HepG2 (cell line): Measurements from ENCODE around the gene RPTOR. TPM values are rescaled to one million over a fixed set of nuclear protein-coding genes. Genes with fewer than 3 reads are reported as not detected.
A peak's percentile ranks its signal among the peaks of the same experiment; 100 is the strongest.

Source experiments
- ATAC-seq: fragments of 200-7000 bp; cut with Tn5 transposase; 3 replicates; pipeline ENCODE4 v1.9.1; 2020; ENCODE audit warnings: mild to moderate bottlenecking, moderate library complexity
- BruUV-seq: library from RNA; stranded (reverse); fragments of 400-500 nt; replicated peaks from 2 replicates; lab custom pipeline; 2021; lab: Mats Ljungman, UMichigan
- CTCF ChIA-PET: fragments of 300-600 bp; formaldehyde crosslinking; extraction: SDS; loops from one replicate; lab custom pipeline; 2021; ENCODE audit warnings: low total read pairs, inconsistent platforms, low intra/inter-chr PET ratio; lab: Yijun Ruan, JAX
- POLR2A ChIA-PET: fragments of 350-600 bp; sonication (Branson Sonifier 250); formaldehyde crosslinking; loops from one replicate; lab custom pipeline; 2020; ENCODE audit warnings: antibody characterized with exemption, inconsistent platforms; lab: Yijun Ruan, JAX
- DNase-seq: peaks from one replicate; pipeline ENCODE4 v3.0.0-alpha.2; 2015; ENCODE audit warnings: low spot score
- FAIRE-seq: peaks from 3 replicates; lab custom pipeline; 2011; peaks lifted over from hg19 to GRCh38; lab: Jason Lieb, UNC
- H2AFZ ChIP-seq: one replicate; pipeline ENCODE4 v1.6.1; 2011; ENCODE audit warnings: low read length, inconsistent platforms
- H3K27ac ChIP-seq: fragments of 300-600 bp; 3 replicates; pipeline ENCODE4 v1.8.0; 2011; ENCODE audit warnings: mixed run types, mild to moderate bottlenecking, mixed read lengths, low read length, inconsistent platforms; ENCODE audit not compliant: insufficient read depth; ENCODE audit errors: extremely low read length
- H3K27me3 ChIP-seq, 2 experiments: fragments of 200-600 bp in 1 of 2; 2 replicates in 1 of 2; 3 replicates in 1 of 2; pipeline versions ENCODE4 v1.6.0 to v1.8.0; 2011; ENCODE audit warnings: low read length in 2 of 2, mild to moderate bottlenecking in 2 of 2, moderate library complexity in 2 of 2, inconsistent platforms in 1 of 2; ENCODE audit not compliant: insufficient read depth in 2 of 2, control insufficient read depth in 1 of 2
- H3K36me3 ChIP-seq, 2 experiments: fragments of 200-600 bp in 1 of 2; replicated peaks in 1 of 2; 2 replicates in 1 of 2; 3 replicates in 1 of 2; pipeline versions ENCODE4 v1.5.1 to v1.8.0; 2011; ENCODE audit warnings: low read length in 2 of 2, inconsistent platforms in 1 of 2; ENCODE audit not compliant: insufficient read depth in 2 of 2, control insufficient read depth in 1 of 2
- H3K4me1 ChIP-seq: 2 replicates; pipeline ENCODE4 v1.5.1; 2012; ENCODE audit warnings: low read length, inconsistent platforms; ENCODE audit not compliant: insufficient read depth
- H3K4me2 ChIP-seq: 2 replicates; pipeline ENCODE4 v1.6.0; 2011; ENCODE audit warnings: low read depth, low read length, inconsistent platforms
- H3K4me3 ChIP-seq, 3 experiments: fragments of 200-600 bp in 1 of 3; sonication (generic), shearing (Covaris generic) in 1 of 3; replicated peaks in 1 of 3; 2 replicates each; pipeline ENCODE4 v1.5.1; 2011 to 2016; ENCODE audit warnings: low read length in 3 of 3, inconsistent platforms in 2 of 3, low read depth in 2 of 3, mild to moderate bottlenecking in 2 of 3, control low read depth in 1 of 3, mixed read lengths in 1 of 3; ENCODE audit not compliant: insufficient read depth in 1 of 3
- H3K79me2 ChIP-seq: one replicate; pipeline ENCODE4 v1.6.1; 2011; ENCODE audit warnings: low read length, inconsistent platforms; ENCODE audit not compliant: insufficient read depth
- H3K9ac ChIP-seq: 2 replicates; pipeline ENCODE4 v1.6.0; 2011; ENCODE audit warnings: mild to moderate bottlenecking, low read depth, low read length, inconsistent platforms; ENCODE audit not compliant: insufficient read depth
- H3K9me3 ChIP-seq: 2 replicates; pipeline ENCODE4 v1.5.1; 2012; ENCODE audit warnings: mild to moderate bottlenecking, low read length
- H4K20me1 ChIP-seq: 2 replicates; pipeline ENCODE4 v1.6.0; 2011; ENCODE audit warnings: inconsistent platforms, mild to moderate bottlenecking, low read length, moderate library complexity; ENCODE audit not compliant: insufficient read depth
- AHR ChIP-seq: IDR thresholded peaks from 2 replicates; pipeline ENCODE4 v1.6.1; 2018; ENCODE audit warnings: missing genetic modification reagents, missing compliant biosample characterization
- CENPBD1 ChIP-seq: sonication (generic); formaldehyde crosslinking; IDR thresholded peaks from 2 replicates; pipeline ENCODE4 v1.8.0; 2022; ENCODE audit warnings: missing genetic modification reagents, low read depth, mild to moderate bottlenecking, borderline replicate concordance
- JUND ChIP-seq: sonication (generic); formaldehyde crosslinking; IDR thresholded peaks from 2 replicates; pipeline ENCODE4 v1.8.0; 2022; ENCODE audit warnings: mild to moderate bottlenecking, missing genetic modification reagents
- RBM39 ChIP-seq: fragments of 200-400 bp; formaldehyde crosslinking; IDR thresholded peaks from one replicate; pipeline ENCODE4 v1.6.1; 2018; ENCODE audit warnings: antibody characterized with exemption, mild to moderate bottlenecking, low read depth, low read length; ENCODE audit not compliant: poor library complexity, severe bottlenecking
- REL ChIP-seq: sonication (generic); formaldehyde crosslinking; conservative IDR thresholded peaks from 2 replicates; pipeline ENCODE4 v1.8.0; 2022; ENCODE audit warnings: mild to moderate bottlenecking, missing genetic modification reagents, moderate library complexity
- RFX5 ChIP-seq: IDR thresholded peaks from 2 replicates; pipeline ENCODE4 v1.6.1; 2011; ENCODE audit warnings: low read depth, low read length, improper control_type of control experiment
- TP53 ChIP-seq: sonication (generic); formaldehyde crosslinking; conservative IDR thresholded peaks from 2 replicates; pipeline ENCODE4 v1.4.0; 2020; ENCODE audit warnings: missing genetic modification reagents
- U2AF2 ChIP-seq: fragments of 200-400 bp; formaldehyde crosslinking; IDR thresholded peaks from 2 replicates; pipeline ENCODE4 v1.6.1; 2017; ENCODE audit warnings: low read depth, mild to moderate bottlenecking, low read length
- ZBTB34 ChIP-seq: sonication (generic); formaldehyde crosslinking; IDR thresholded peaks from 2 replicates; pipeline ENCODE4 v1.8.0; 2022; ENCODE audit warnings: mild to moderate bottlenecking, missing genetic modification reagents
- ZNF20 ChIP-seq: sonication (generic); formaldehyde crosslinking; IDR thresholded peaks from 2 replicates; pipeline ENCODE4 v1.4.0; 2020; ENCODE audit warnings: mild to moderate bottlenecking, moderate library complexity, missing genetic modification reagents
- ZNF275 ChIP-seq: sonication (generic); formaldehyde crosslinking; IDR thresholded peaks from 2 replicates; pipeline ENCODE4 v1.8.0; 2022; ENCODE audit warnings: missing genetic modification reagents, mild to moderate bottlenecking, inconsistent platforms, borderline replicate concordance
- ZSCAN30 ChIP-seq: sonication (generic); formaldehyde crosslinking; IDR thresholded peaks from 2 replicates; pipeline ENCODE4 v1.5.0; 2020; ENCODE audit warnings: mild to moderate bottlenecking, missing genetic modification reagents
- WGBS: methylation state at CpG from one replicate; pipeline ENCODE4 v1.1.6; 2017; ENCODE audit warnings: low lambda C conversion rate; 5-methylcytosine and 5-hydroxymethylcytosine counted together
- in situ Hi-C: cut with HindIII; loops from 2 replicates; pipeline ENCODE4 v1.10.0; 2017; ENCODE audit warnings: low pct_unique_long_range_greater_than_20kb; ENCODE audit not compliant: extremely low pct_ligation_motif_present
- intact Hi-C: fragments of 100-400 bp; cut with micrococcal nuclease; formaldehyde crosslinking; loops from one replicate; pipeline ENCODE4 v1.10.0; 2022; ENCODE audit not compliant: unreplicated experiment
- polyA plus RNA-seq, 8 experiments: library from polyadenylated mRNA; depleted of rRNA in 3 of 8; stranded (reverse) in 7 of 8; unstranded in 1 of 8; fragments of >200 nt; fragmentation: Illumina TruSeq in 4 of 8; extraction: Trizol in 4 of 8; gene quantifications; 2 replicates each; pipeline versions ENCODE4 v1.2.1 to v1.2.3, GENCODE V29; 2011 to 2016; ENCODE audit warnings: low read depth in 4 of 8, missing spikeins in 1 of 8, mixed read lengths in 1 of 8; ENCODE audit not compliant: insufficient read depth in 1 of 8
- total RNA-seq, 5 experiments: library from RNA; depleted of rRNA; stranded (reverse); fragments of >200 nt; fragmentation: Illumina TruSeq; extraction: Trizol; gene quantifications; 2 replicates each; pipeline ENCODE4 v1.2.3, GENCODE V29; 2016; ENCODE audit warnings: low read depth in 1 of 5
- TF ChIP-seq, protein P1 (sequence below): sonication (generic); formaldehyde crosslinking; IDR thresholded peaks from 2 replicates; pipeline ENCODE4 v1.4.0; 2020; ENCODE audit warnings: mild to moderate bottlenecking, missing genetic modification reagents

Gene RPTOR
- total and polyA plus RNA-seq, 2 of the 13 experiments (the other 11 are each of a cell fraction or from before 2014, with no cell fraction given), result 6.6 to 25.3 TPM

DNA sequence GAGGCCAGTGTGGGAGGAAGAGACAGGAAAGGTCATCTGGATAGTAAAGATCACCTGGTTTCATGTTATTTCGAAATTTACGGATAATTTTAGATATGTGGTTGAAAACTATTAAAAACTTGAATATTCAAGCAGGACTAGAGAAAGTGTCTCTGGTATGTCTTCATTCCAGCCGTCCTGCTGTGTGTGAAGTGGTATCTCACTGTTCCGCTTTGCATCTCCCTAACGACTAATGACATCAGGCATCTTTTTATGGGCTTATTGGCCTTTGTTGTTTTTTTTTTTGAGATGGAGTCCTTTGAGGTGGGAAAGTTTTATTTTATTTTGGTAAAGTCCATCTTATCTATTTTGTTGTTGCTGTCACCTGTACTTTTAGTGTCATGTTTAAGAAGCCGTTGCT is 232.6 kb downstream of the RPTOR start:
- WGBS, result 98% methylated on average over 6 of the region's 6 CpGs
- no peak for DNase-seq
- CTCF ChIA-PET, result no interaction called here
- Histone ChIP-seq H2AFZ (no peak overlapping the region), H3K9ac (no peak overlapping the region)
- no peak for TF ChIP-seq REL
- no peak for TF ChIP-seq TP53 (CRISPR knock-in tag)
- TF ChIP-seq RFX5, result peak; percentile 85
- TF ChIP-seq ZBTB34 (CRISPR knock-in tag), result no peak
- no peak for TF ChIP-seq AHR
- TF ChIP-seq, all 625 proteins: peak for 1
- no peak overlapping the region for H3K4me2 ChIP-seq
- in situ Hi-C loops (no loop called here), intact Hi-C loops (no loop called here)
- POLR2A ChIA-PET, result no interaction called here
- ATAC-seq (no peak), FAIRE-seq (no peak)
- no peaks in the 10 kb centered on the region for H3K4me1 ChIP-seq
- H3K79me2 ChIP-seq, result no peaks in the 10 kb centered on the region
- no peaks in the 10 kb centered on the region for H3K27me3 ChIP-seq
- no peak overlapping the region for H3K27ac ChIP-seq
- H3K36me3 ChIP-seq, result peaks cover 10 to 25% of the 10 kb centered on the region in 2 experiments
- no peaks in the 10 kb centered on the region for H3K9me3 ChIP-seq
- H3K4me3 ChIP-seq, result no peak overlapping the region
- no peaks in the 10 kb centered on the region; the same call in none of the 2 replicates for H4K20me1 ChIP-seq
- no TSS peak for BruUV-seq

- H3K4me1 ChIP-seq, result no peaks in the 10 kb centered on the region
- in situ Hi-C loops (no loop called here), intact Hi-C loops (no loop called here)
- H3K27ac ChIP-seq, result no peak overlapping the region
- H4K20me1 ChIP-seq, result no peaks in the 10 kb centered on the region; the same call in none of the 2 replicates
- ChIA-PET CTCF (no interaction called here), POLR2A (no interaction called here)
- ATAC-seq (no peak), DNase-seq (no peak), FAIRE-seq (no peak)
- H3K9me3 ChIP-seq, result no peaks in the 10 kb centered on the region
- H3K27me3 ChIP-seq, result no peaks in the 10 kb centered on the region
- H3K9ac ChIP-seq, result no peak overlapping the region
- peaks cover 7 to 22% of the 10 kb centered on the region in 2 experiments for H3K36me3 ChIP-seq
- no peak overlapping the region for H3K4me2 ChIP-seq
- no peak overlapping the region for H3K4me3 ChIP-seq
- no TSS peak for BruUV-seq
- no peaks in the 10 kb centered on the region for H3K79me2 ChIP-seq
- 93% methylated on average over 13 of the region's 13 CpGs for WGBS
- no peak overlapping the region for H2AFZ ChIP-seq
- TF ChIP-seq U2AF2 (no peak), ZNF20 (CRISPR knock-in tag) (no peak), RBM39 (no peak), JUND (CRISPR knock-in tag) (no peak), ZNF275 (CRISPR knock-in tag) (no peak), ZSCAN30 (no peak), CENPBD1 (CRISPR knock-in tag) (no peak)
- TF ChIP-seq, protein P1, sequence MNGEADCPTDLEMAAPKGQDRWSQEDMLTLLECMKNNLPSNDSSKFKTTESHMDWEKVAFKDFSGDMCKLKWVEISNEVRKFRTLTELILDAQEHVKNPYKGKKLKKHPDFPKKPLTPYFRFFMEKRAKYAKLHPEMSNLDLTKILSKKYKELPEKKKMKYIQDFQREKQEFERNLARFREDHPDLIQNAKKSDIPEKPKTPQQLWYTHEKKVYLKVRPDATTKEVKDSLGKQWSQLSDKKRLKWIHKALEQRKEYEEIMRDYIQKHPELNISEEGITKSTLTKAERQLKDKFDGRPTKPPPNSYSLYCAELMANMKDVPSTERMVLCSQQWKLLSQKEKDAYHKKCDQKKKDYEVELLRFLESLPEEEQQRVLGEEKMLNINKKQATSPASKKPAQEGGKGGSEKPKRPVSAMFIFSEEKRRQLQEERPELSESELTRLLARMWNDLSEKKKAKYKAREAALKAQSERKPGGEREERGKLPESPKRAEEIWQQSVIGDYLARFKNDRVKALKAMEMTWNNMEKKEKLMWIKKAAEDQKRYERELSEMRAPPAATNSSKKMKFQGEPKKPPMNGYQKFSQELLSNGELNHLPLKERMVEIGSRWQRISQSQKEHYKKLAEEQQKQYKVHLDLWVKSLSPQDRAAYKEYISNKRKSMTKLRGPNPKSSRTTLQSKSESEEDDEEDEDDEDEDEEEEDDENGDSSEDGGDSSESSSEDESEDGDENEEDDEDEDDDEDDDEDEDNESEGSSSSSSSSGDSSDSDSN (CRISPR knock-in tag), result no peak
Observed at GRCh38 chr17:80778716-80779115, 234.1 kb downstream of the RPTOR start.
